HepG2 (cell line): ENCODE data around the gene AQP6. TPM values are rescaled to one million over a fixed set of nuclear protein-coding genes. Genes with fewer than 3 reads are reported as not detected.

ENCODE experiments used
- ATAC-seq: fragments of 200-7000 bp; cut with Tn5 transposase; 3 replicates; pipeline ENCODE4 v1.9.1; 2020; ENCODE audit warnings: mild to moderate bottlenecking, moderate library complexity
- BruUV-seq: library from RNA; stranded (reverse); fragments of 400-500 nt; replicated peaks from 2 replicates; lab custom pipeline; 2021; lab: Mats Ljungman, UMichigan
- CTCF ChIA-PET: fragments of 300-600 bp; formaldehyde crosslinking; extraction: SDS; loops from one replicate; lab custom pipeline; 2021; ENCODE audit warnings: low total read pairs, inconsistent platforms, low intra/inter-chr PET ratio; lab: Yijun Ruan, JAX
- POLR2A ChIA-PET: fragments of 350-600 bp; sonication (Branson Sonifier 250); formaldehyde crosslinking; loops from one replicate; lab custom pipeline; 2020; ENCODE audit warnings: antibody characterized with exemption, inconsistent platforms; lab: Yijun Ruan, JAX
- DNase-seq: peaks from one replicate; pipeline ENCODE4 v3.0.0-alpha.2; 2015; ENCODE audit warnings: low spot score
- FAIRE-seq: peaks from 3 replicates; lab custom pipeline; 2011; peaks lifted over from hg19 to GRCh38; lab: Jason Lieb, UNC
- H2AFZ ChIP-seq: one replicate; pipeline ENCODE4 v1.6.1; 2011; ENCODE audit warnings: low read length, inconsistent platforms
- H3K27ac ChIP-seq: fragments of 300-600 bp; 3 replicates; pipeline ENCODE4 v1.8.0; 2011; ENCODE audit warnings: mixed run types, mild to moderate bottlenecking, mixed read lengths, low read length, inconsistent platforms; ENCODE audit not compliant: insufficient read depth; ENCODE audit errors: extremely low read length
- H3K27me3 ChIP-seq, 2 experiments: fragments of 200-600 bp in 1 of 2; 2 replicates in 1 of 2; 3 replicates in 1 of 2; pipeline versions ENCODE4 v1.6.0 to v1.8.0; 2011; ENCODE audit warnings: low read length in 2 of 2, mild to moderate bottlenecking in 2 of 2, moderate library complexity in 2 of 2, inconsistent platforms in 1 of 2; ENCODE audit not compliant: insufficient read depth in 2 of 2, control insufficient read depth in 1 of 2
- H3K36me3 ChIP-seq, 2 experiments: fragments of 200-600 bp in 1 of 2; replicated peaks in 1 of 2; 2 replicates in 1 of 2; 3 replicates in 1 of 2; pipeline versions ENCODE4 v1.5.1 to v1.8.0; 2011; ENCODE audit warnings: low read length in 2 of 2, inconsistent platforms in 1 of 2; ENCODE audit not compliant: insufficient read depth in 2 of 2, control insufficient read depth in 1 of 2
- H3K4me1 ChIP-seq: 2 replicates; pipeline ENCODE4 v1.5.1; 2012; ENCODE audit warnings: low read length, inconsistent platforms; ENCODE audit not compliant: insufficient read depth
- H3K4me2 ChIP-seq: 2 replicates; pipeline ENCODE4 v1.6.0; 2011; ENCODE audit warnings: low read depth, low read length, inconsistent platforms
- H3K4me3 ChIP-seq, 3 experiments: fragments of 200-600 bp in 1 of 3; sonication (generic), shearing (Covaris generic) in 1 of 3; replicated peaks in 1 of 3; 2 replicates each; pipeline ENCODE4 v1.5.1; 2011 to 2016; ENCODE audit warnings: low read length in 3 of 3, inconsistent platforms in 2 of 3, low read depth in 2 of 3, mild to moderate bottlenecking in 2 of 3, control low read depth in 1 of 3, mixed read lengths in 1 of 3; ENCODE audit not compliant: insufficient read depth in 1 of 3
- H3K79me2 ChIP-seq: one replicate; pipeline ENCODE4 v1.6.1; 2011; ENCODE audit warnings: low read length, inconsistent platforms; ENCODE audit not compliant: insufficient read depth
- H3K9ac ChIP-seq: 2 replicates; pipeline ENCODE4 v1.6.0; 2011; ENCODE audit warnings: mild to moderate bottlenecking, low read depth, low read length, inconsistent platforms; ENCODE audit not compliant: insufficient read depth
- H3K9me3 ChIP-seq: 2 replicates; pipeline ENCODE4 v1.5.1; 2012; ENCODE audit warnings: mild to moderate bottlenecking, low read length
- H4K20me1 ChIP-seq: 2 replicates; pipeline ENCODE4 v1.6.0; 2011; ENCODE audit warnings: inconsistent platforms, mild to moderate bottlenecking, low read length, moderate library complexity; ENCODE audit not compliant: insufficient read depth
- HNF4A ChIP-seq: sonication (generic); formaldehyde crosslinking; IDR thresholded peaks from 2 replicates; pipeline ENCODE4 v1.4.0; 2020; ENCODE audit warnings: missing genetic modification reagents
- HNF4G ChIP-seq, 2 experiments: sonication (generic) in 1 of 2; formaldehyde crosslinking in 1 of 2; IDR thresholded peaks; 2 replicates each; pipeline versions ENCODE4 v1.4.0 to v1.6.1; 2011 to 2020; ENCODE audit warnings: borderline replicate concordance in 2 of 2, low read depth in 2 of 2, mild to moderate bottlenecking in 2 of 2, low read length in 1 of 2, missing genetic modification reagents in 1 of 2, moderate library complexity in 1 of 2
- MAZ ChIP-seq, 2 experiments: sonication (generic) in 1 of 2; formaldehyde crosslinking in 1 of 2; IDR thresholded peaks; 2 replicates each; pipeline versions ENCODE4 v1.5.0 to v1.6.1; 2012 to 2020; ENCODE audit warnings: low read depth in 2 of 2, mild to moderate bottlenecking in 2 of 2, borderline replicate concordance in 1 of 2, improper control_type of control experiment in 1 of 2, low read length in 1 of 2, missing genetic modification reagents in 1 of 2, moderate library complexity in 1 of 2
- TBX2 ChIP-seq: sonication (generic); formaldehyde crosslinking; IDR thresholded peaks from 2 replicates; pipeline ENCODE4 v1.5.0; 2020; ENCODE audit warnings: missing genetic modification reagents, mild to moderate bottlenecking, borderline replicate concordance
- ZNF3 ChIP-seq: IDR thresholded peaks from 2 replicates; pipeline ENCODE4 v1.7.0; 2017; ENCODE audit warnings: inconsistent platforms
- WGBS: methylation state at CpG from one replicate; pipeline ENCODE4 v1.1.6; 2017; ENCODE audit warnings: low lambda C conversion rate; 5-methylcytosine and 5-hydroxymethylcytosine counted together
- in situ Hi-C: cut with HindIII; loops from 2 replicates; pipeline ENCODE4 v1.10.0; 2017; ENCODE audit warnings: low pct_unique_long_range_greater_than_20kb; ENCODE audit not compliant: extremely low pct_ligation_motif_present
- intact Hi-C: fragments of 100-400 bp; cut with micrococcal nuclease; formaldehyde crosslinking; loops from one replicate; pipeline ENCODE4 v1.10.0; 2022; ENCODE audit not compliant: unreplicated experiment
- polyA plus RNA-seq, 8 experiments: library from polyadenylated mRNA; depleted of rRNA in 3 of 8; stranded (reverse) in 7 of 8; unstranded in 1 of 8; fragments of >200 nt; fragmentation: Illumina TruSeq in 4 of 8; extraction: Trizol in 4 of 8; gene quantifications; 2 replicates each; pipeline versions ENCODE4 v1.2.1 to v1.2.3, GENCODE V29; 2011 to 2016; ENCODE audit warnings: low read depth in 4 of 8, missing spikeins in 1 of 8, mixed read lengths in 1 of 8; ENCODE audit not compliant: insufficient read depth in 1 of 8
- total RNA-seq, 5 experiments: library from RNA; depleted of rRNA; stranded (reverse); fragments of >200 nt; fragmentation: Illumina TruSeq; extraction: Trizol; gene quantifications; 2 replicates each; pipeline ENCODE4 v1.2.3, GENCODE V29; 2016; ENCODE audit warnings: low read depth in 1 of 5
- TF ChIP-seq, protein P1 (sequence below): IDR thresholded peaks from 2 replicates; pipeline ENCODE4 v1.6.1; 2016; ENCODE audit warnings: missing compliant biosample characterization, missing genetic modification reagents, borderline replicate concordance
- TF ChIP-seq, protein P2 (sequence below): sonication (generic); formaldehyde crosslinking; IDR thresholded peaks from 2 replicates; pipeline ENCODE4 v1.5.0; 2020; ENCODE audit warnings: missing genetic modification reagents, mild to moderate bottlenecking, borderline replicate concordance
- TF ChIP-seq, protein P3 (sequence below): sonication (generic); formaldehyde crosslinking; IDR thresholded peaks from 2 replicates; pipeline ENCODE4 v1.9.0; 2022; ENCODE audit warnings: low read depth, missing genetic modification reagents

AQP6 gene
- total and polyA plus RNA-seq, 2 of the 13 experiments (the other 11 are each of a cell fraction or from before 2014, with no cell fraction given): 0.32 to 1.3 TPM

- Histone ChIP-seq H3K4me3 (no peak overlapping the region), H3K36me3 (no peaks in the 10 kb centered on the region), H3K9ac (no peak overlapping the region), H3K27ac (no peak overlapping the region), H3K79me2 (no peaks in the 10 kb centered on the region), H3K4me1 (peaks cover 29% of the 10 kb centered on the region), H3K9me3 (no peaks in the 10 kb centered on the region), H2AFZ (no peak overlapping the region), H3K27me3 (peaks cover 4 to 9% of the 10 kb centered on the region in 2 experiments; a peak in 3 of 5 replicates), H4K20me1 (no peaks in the 10 kb centered on the region), H3K4me2 (no peak overlapping the region)
- DNase-seq: no peak
- WGBS: 0% methylated on average over 2 of the region's 5 CpGs
- BruUV-seq: no TSS peak
- CTCF ChIA-PET: no interaction called here
- in situ Hi-C loops: loop anchor here (5.0 kb wide), 1 partner anchor 77 kb away; no protein-coding TSS in a partner anchor
- FAIRE-seq: no peak
- intact Hi-C loops: loop anchor here (10.0 kb wide), 1 partner anchor 79 kb away; no protein-coding TSS in a partner anchor
- POLR2A ChIA-PET: no interaction called here
- TF ChIP-seq, protein P1, sequence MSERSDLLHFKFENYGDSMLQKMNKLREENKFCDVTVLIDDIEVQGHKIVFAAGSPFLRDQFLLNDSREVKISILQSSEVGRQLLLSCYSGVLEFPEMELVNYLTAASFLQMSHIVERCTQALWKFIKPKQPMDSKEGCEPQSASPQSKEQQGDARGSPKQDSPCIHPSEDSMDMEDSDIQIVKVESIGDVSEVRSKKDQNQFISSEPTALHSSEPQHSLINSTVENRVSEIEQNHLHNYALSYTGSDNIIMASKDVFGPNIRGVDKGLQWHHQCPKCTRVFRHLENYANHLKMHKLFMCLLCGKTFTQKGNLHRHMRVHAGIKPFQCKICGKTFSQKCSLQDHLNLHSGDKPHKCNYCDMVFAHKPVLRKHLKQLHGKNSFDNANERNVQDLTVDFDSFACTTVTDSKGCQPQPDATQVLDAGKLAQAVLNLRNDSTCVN (CRISPR knock-in tag): peak; percentile 90
- TF ChIP-seq HNF4G (IDR thresholded peaks at IDR 0.05; ENCODE audit: borderline replicate concordance, low read depth, low read length) (peak; percentile 47; the same call in 1 of the 2 replicates), HNF4G (CRISPR knock-in tag; IDR thresholded peaks at IDR 0.05; ENCODE audit: borderline replicate concordance, low read depth) (no peak), HNF4A (CRISPR knock-in tag) (peak; percentile 60), ZNF3 (peak; percentile 94), MAZ (IDR thresholded peaks at IDR 0.05; ENCODE audit: borderline replicate concordance, low read depth, low read length) (no peak), MAZ (CRISPR knock-in tag; IDR thresholded peaks at IDR 0.05; ENCODE audit: low read depth) (no peak), TBX2 (CRISPR knock-in tag) (no peak)
- TF ChIP-seq, protein P2, sequence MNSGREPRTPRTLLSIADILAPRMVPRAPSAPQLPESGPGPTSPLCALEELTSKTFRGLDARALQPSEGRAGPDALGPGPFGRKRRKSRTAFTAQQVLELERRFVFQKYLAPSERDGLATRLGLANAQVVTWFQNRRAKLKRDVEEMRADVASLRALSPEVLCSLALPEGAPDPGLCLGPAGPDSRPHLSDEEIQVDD (CRISPR knock-in tag): no peak
- TF ChIP-seq, protein P3, sequence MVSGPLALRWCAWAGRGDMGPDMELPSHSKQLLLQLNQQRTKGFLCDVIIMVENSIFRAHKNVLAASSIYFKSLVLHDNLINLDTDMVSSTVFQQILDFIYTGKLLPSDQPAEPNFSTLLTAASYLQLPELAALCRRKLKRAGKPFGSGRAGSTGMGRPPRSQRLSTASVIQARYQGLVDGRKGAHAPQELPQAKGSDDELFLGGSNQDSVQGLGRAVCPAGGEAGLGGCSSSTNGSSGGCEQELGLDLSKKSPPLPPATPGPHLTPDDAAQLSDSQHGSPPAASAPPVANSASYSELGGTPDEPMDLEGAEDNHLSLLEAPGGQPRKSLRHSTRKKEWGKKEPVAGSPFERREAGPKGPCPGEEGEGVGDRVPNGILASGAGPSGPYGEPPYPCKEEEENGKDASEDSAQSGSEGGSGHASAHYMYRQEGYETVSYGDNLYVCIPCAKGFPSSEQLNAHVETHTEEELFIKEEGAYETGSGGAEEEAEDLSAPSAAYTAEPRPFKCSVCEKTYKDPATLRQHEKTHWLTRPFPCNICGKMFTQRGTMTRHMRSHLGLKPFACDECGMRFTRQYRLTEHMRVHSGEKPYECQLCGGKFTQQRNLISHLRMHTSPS (CRISPR knock-in tag): 0 out of 2 replicates have a peak, but pooled peaks have one; percentile 55
- ATAC-seq: peak; percentile 63
These were observed 28.7 kb upstream of the AQP6 start for GRCh38 chr12:49944046-49944445.
